Activated T-cell treated with anti-CD3 and anti-CD28 coated beads, Interleukin-2, amount 50 U/mL, for 48 hours (primary cell): ENCODE results near the gene C2orf69.

ENCODE experiments used
- DNase-seq, 2 experiments: peaks; one replicate each; pipeline ENCODE4 v3.0.0-alpha.2; 2020

C2orf69 gene

GRCh38 chr2:199911052-199911876, at the start of gene C2orf69:
TSS of gene C2orf69 (plus strand) at chr2:199911293. CDS start at chr2:199911439, 146 bp downstream.
- peak; percentile 94 to 97 for DNase-seq

- DNase-seq, result no peak
Measured at GRCh38 chr2:199862788-199863187, 48.3 kb upstream of the C2orf69 start.

GRCh38 chr2:199865905-199866304, 45.2 kb upstream of the C2orf69 start:
- DNase-seq, result no peak

GRCh38 chr2:199868431-199869226, 42.5 kb upstream of the C2orf69 start:
- no peak for DNase-seq

- DNase-seq, result no peak
Measured at GRCh38 chr2:199869227-199869541, 41.9 kb upstream of the C2orf69 start.

- DNase-seq, result no peak
Measured at GRCh38 chr2:199869653-199870052, 41.4 kb upstream of the C2orf69 start.

GRCh38 chr2:199870581-199870980, 40.5 kb upstream of the C2orf69 start:
- no peak for DNase-seq

GRCh38 chr2:199874209-199874608, 36.9 kb upstream of the C2orf69 start:
- DNase-seq, result no peak

GRCh38 chr2:199875400-199875799, 35.7 kb upstream of the C2orf69 start:
- no peak for DNase-seq

GRCh38 chr2:199882667-199883066, 28.4 kb upstream of the C2orf69 start:
- DNase-seq, result no peak

GRCh38 chr2:199883474-199884212, 27.4 kb upstream of the C2orf69 start:
- no peak for DNase-seq

- no peak for DNase-seq
Measured at GRCh38 chr2:199895406-199895805, 15.7 kb upstream of the C2orf69 start.

- no peak for DNase-seq
Measured at GRCh38 chr2:199896617-199897016, 14.5 kb upstream of the C2orf69 start.

GRCh38 chr2:199901942-199902341, 9.2 kb upstream of the C2orf69 start:
- no peak for DNase-seq

- DNase-seq, result no peak
Measured at GRCh38 chr2:199902486-199903110, 8.5 kb upstream of the C2orf69 start.

- DNase-seq, result no peak
Measured at GRCh38 chr2:199903111-199903510, 8.0 kb upstream of the C2orf69 start.

GRCh38 chr2:199907008-199907714, 3.9 kb upstream of the C2orf69 start:
- no peak for DNase-seq

GRCh38 chr2:199910338-199911051, 598 bp upstream of the C2orf69 start:
- DNase-seq, result no peak

GRCh38 chr2:199911877-199912161, 726 bp downstream of the C2orf69 start:
- DNase-seq, result no peak

GRCh38 chr2:199912553-199913114, 1.5 kb downstream of the C2orf69 start:
- DNase-seq, result peak; percentile 26 to 30

- no peak for DNase-seq
Measured at GRCh38 chr2:199914372-199914958, 3.4 kb downstream of the C2orf69 start.
